ENCODE measurements around the gene DENND1A.
"Not testable (repeated sequence)": the region's sequence is repeated elsewhere in the genome, so short reads cannot be mapped to it uniquely, and the experiment has no call there.

DENND1A gene

DNA sequence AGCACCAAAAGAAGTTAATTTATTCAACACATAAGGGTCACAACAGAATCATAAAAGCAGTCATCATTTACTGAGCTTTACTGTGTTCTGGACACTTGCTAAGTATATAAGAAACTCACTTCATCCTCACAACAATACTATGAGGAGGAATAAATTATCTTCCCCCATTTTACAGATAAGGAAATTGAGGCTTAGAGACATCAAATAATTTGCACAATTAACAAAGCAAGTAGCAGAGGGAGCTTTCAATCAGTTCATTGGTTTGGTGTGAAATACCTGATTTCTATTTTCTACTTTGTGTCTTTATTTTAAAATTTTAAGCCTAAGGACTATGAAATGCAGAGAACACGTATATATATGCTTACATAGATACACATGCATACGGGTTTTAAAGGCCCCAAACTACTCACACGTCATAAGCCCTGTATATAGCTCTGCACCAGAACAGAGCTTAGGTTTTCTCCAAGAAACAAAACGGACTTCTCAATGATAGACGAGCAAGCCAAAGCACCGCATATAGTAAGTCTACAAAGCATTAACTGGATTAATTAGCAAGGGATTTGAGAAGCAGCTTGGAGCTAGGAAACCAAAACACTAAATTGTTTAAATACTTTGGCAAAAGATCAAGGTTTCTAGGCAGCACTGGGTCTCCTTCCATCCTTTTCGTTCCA lies 95.6 kb downstream of the DENND1A start:
- H3K27me3 Mint-ChIP-seq: no peaks in the 10 kb centered on the region
- H3K4me3 Mint-ChIP-seq: no peak overlapping the region
- peaks cover 13 to 17% of the 10 kb centered on the region in 2 donors for H3K9me3 Mint-ChIP-seq
- DNase-seq (no peak), ATAC-seq (no peak)
- H3K4me1 Mint-ChIP-seq: peaks cover 22% of the 10 kb centered on the region
- no peak overlapping the region for H3K27ac Mint-ChIP-seq

GRCh38 chr9:123832858-123833650 lies 96.9 kb downstream of the DENND1A start:
- DNase-seq (no peak), ATAC-seq (no peak)
- no peak overlapping the region for H3K27ac Mint-ChIP-seq
- H3K4me1 Mint-ChIP-seq: peaks cover 22% of the 10 kb centered on the region
- no peaks in the 10 kb centered on the region for H3K27me3 Mint-ChIP-seq
- peaks cover 24 to 30% of the 10 kb centered on the region in 2 donors for H3K9me3 Mint-ChIP-seq
- no peak overlapping the region for H3K4me3 Mint-ChIP-seq

DNA sequence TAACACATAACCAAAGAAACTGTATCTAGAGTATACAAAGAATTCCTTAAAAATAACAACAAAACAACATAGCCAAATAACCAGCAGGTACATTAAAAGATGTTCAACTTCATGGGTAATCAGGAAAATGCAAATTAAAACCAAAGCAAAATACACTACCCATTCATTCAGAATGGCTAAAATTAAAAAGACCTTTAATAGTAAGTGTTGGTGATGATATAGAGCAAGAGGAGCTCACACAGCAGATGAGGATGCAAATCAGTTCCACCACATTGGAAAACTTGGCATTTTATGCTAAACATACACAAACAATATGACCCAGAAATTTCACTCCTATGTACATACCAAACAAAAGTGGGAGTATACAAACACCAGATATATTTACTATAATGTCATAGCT lies 97.8 kb downstream of the DENND1A start:
- Mint-ChIP-seq H3K27ac (no peak overlapping the region), H3K9me3 (peaks cover 32 to 37% of the 10 kb centered on the region in 2 donors), H3K4me1 (peaks cover 22% of the 10 kb centered on the region), H3K4me3 (no peak overlapping the region), H3K27me3 (no peaks in the 10 kb centered on the region)
- ATAC-seq (no peak), DNase-seq (no peak)

DNA sequence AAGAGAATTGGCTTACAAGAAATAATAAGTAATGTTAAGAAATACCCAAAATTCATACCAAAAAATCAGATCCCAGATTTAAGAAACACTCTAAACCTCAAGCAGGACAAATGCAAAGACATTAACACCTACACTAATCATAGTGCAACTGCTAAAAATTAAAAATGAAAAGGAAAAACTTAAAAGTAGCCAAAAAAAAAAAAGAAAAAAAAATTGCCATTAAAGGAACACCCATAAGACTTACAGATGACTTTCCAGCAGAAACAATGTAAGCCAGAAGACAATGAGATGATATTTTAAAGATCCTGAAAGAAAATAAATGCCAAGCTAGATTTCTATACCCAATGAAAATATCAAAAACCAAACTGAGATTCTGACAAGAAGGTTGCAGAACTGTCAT lies 101.5 kb downstream of the DENND1A start:
- ATAC-seq: no peak
- no peak for DNase-seq
- Mint-ChIP-seq H3K27ac (no peak overlapping the region), H3K4me1 (peaks cover 7% of the 10 kb centered on the region), H3K27me3 (no peaks in the 10 kb centered on the region), H3K4me3 (no peak overlapping the region), H3K9me3 (peaks cover 37 to 38% of the 10 kb centered on the region in 2 donors)

GRCh38 chr9:123825342-123826060 lies 104.4 kb downstream of the DENND1A start:
- no peaks in the 10 kb centered on the region for H3K27me3 Mint-ChIP-seq
- no peak overlapping the region for H3K4me3 Mint-ChIP-seq
- no peak overlapping the region for H3K27ac Mint-ChIP-seq
- ATAC-seq (no peak), DNase-seq (no peak)
- H3K9me3 Mint-ChIP-seq: peaks cover 30 to 34% of the 10 kb centered on the region in 2 donors
- peaks cover 11% of the 10 kb centered on the region for H3K4me1 Mint-ChIP-seq

GRCh38 chr9:123823194-123823947 lies 106.6 kb downstream of the DENND1A start:
- peak overlapping the region in 1 of 2 donors; percentile 28 for H3K27ac Mint-ChIP-seq
- no peak for DNase-seq
- H3K4me3 Mint-ChIP-seq: no peak overlapping the region
- H3K4me1 Mint-ChIP-seq: peaks cover 11% of the 10 kb centered on the region
- H3K9me3 Mint-ChIP-seq: peaks cover 10 to 16% of the 10 kb centered on the region in 2 donors
- no peaks in the 10 kb centered on the region for H3K27me3 Mint-ChIP-seq
- ATAC-seq: no peak

DNA sequence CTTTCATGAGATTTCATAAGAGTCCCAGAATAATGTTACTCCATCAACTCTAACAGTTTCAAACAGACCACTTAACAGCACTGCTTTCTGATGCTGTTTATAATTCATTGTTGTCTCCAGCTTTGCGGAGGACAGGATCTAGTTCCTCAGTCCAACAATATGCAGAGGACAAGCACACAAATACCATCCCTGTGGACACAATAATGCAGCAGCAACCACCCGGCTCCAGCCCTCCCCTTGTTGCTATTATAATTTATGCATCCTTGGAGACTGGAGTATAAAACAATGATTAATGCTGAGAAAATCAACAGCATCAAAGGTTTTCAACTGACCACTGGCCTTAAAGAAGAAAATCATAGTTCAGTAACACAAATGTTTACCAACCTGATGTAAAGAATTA lies 108.3 kb downstream of the DENND1A start:
- H3K9me3 Mint-ChIP-seq: peaks cover 0 to 5% of the 10 kb centered on the region in 2 donors
- no peaks in the 10 kb centered on the region for H3K27me3 Mint-ChIP-seq
- no peak overlapping the region for H3K4me3 Mint-ChIP-seq
- DNase-seq: no peak
- H3K4me1 Mint-ChIP-seq: peaks cover 11% of the 10 kb centered on the region
- ATAC-seq: no peak
- H3K27ac Mint-ChIP-seq: no peak overlapping the region

DNA sequence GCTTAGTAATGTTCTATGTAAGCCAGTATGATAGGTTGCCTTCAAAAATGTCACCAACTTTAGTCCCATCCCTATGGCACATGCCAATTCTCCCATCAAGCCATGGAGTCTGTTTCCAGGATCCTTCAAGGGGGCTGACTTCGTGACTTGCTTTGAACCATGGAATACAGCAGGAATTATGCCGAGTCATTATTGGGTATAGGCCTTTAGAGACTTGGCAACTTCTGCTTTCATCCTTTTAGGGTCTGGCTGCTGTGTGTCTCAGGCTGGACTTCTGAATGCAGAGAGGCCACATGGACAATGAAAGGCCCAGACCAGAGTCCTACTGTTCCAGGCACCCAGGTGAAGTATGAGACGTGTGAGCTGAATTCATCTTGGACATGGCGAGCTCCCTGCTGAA lies 109.8 kb downstream of the DENND1A start:
- no peaks in the 10 kb centered on the region for H3K9me3 Mint-ChIP-seq

GRCh38 chr9:123816817-123817472 lies 113.0 kb downstream of the DENND1A start:
- Mint-ChIP-seq H3K4me3 (no peak overlapping the region), H3K27ac (no peak overlapping the region), H3K4me1 (no peaks in the 10 kb centered on the region), H3K9me3 (no peaks in the 10 kb centered on the region), H3K27me3 (no peaks in the 10 kb centered on the region)
- DNase-seq (no peak), ATAC-seq (no peak)

More for the DNA sequence above, 109.8 kb downstream of the DENND1A start:
- H3K4me3 Mint-ChIP-seq: no peak overlapping the region
- DNase-seq (no peak), ATAC-seq (no peak)
- no peaks in the 10 kb centered on the region for H3K27me3 Mint-ChIP-seq
- H3K4me1 Mint-ChIP-seq: peaks cover 11% of the 10 kb centered on the region
- H3K27ac Mint-ChIP-seq: no peak overlapping the region

DNA sequence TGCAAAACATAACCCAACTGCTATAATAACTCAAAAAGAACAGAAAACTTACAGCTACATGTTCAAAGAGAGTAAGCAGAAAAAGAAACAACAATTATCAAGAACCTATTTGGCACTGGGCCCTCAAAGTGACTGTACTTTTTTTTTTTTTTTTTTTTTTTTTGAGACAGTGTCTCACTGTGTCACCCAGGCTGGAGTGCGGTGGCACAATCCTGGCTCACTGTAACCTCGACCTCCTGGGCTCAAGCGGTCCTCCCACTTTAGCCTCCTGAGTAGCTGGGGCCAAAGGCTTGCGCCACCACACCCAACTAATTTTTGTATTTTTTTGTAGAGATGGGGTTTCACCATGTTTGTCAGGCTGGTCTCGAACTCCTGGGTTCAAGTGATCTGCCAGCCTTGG lies 114.1 kb downstream of the DENND1A start:
- H3K27me3 Mint-ChIP-seq, ATAC-seq, H3K4me1 Mint-ChIP-seq, DNase-seq, H3K9me3 Mint-ChIP-seq, H3K27ac Mint-ChIP-seq, H3K4me3 Mint-ChIP-seq: not testable (repeated sequence)

- Mint-ChIP-seq H3K9me3 (no peaks in the 10 kb centered on the region), H3K4me3 (no peak overlapping the region)
Observed at GRCh38 chr9:123814496-123814895, 115.4 kb downstream of the DENND1A start.

DNA sequence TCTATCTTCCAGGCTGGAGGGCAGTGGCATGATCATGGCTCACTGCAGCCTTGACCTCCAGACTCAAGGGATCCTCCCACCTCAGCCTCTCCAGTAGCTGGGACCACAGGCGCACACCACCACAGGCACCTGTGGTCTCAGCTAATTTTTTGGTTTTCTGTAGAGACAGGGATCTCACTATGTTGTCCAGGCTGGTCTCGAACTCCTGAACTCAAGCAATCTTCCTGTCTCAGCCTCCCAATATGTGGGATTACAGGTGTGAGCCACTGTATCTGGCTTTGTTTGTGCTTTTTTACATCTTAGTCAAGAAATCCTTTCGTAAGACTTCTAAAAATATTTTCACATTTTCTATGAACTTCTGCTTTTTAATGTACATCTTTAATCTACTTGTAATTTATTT lies 116.9 kb downstream of the DENND1A start:
- no peak for ATAC-seq
- Mint-ChIP-seq H3K27me3 (no peaks in the 10 kb centered on the region), H3K9me3 (no peaks in the 10 kb centered on the region), H3K27ac (no peak overlapping the region), H3K4me3 (no peak overlapping the region), H3K4me1 (no peaks in the 10 kb centered on the region)
- no peak for DNase-seq

More at GRCh38 chr9:123814496-123814895, 115.4 kb downstream of the DENND1A start:
- H3K27ac Mint-ChIP-seq: no peak overlapping the region
- ATAC-seq: no peak
- DNase-seq: no peak
- no peaks in the 10 kb centered on the region for H3K27me3 Mint-ChIP-seq
- H3K4me1 Mint-ChIP-seq: no peaks in the 10 kb centered on the region

- no peak overlapping the region for H3K4me3 Mint-ChIP-seq
- no peaks in the 10 kb centered on the region for H3K4me1 Mint-ChIP-seq
- no peaks in the 10 kb centered on the region for H3K27me3 Mint-ChIP-seq
- DNase-seq (no peak), ATAC-seq (no peak)
- no peaks in the 10 kb centered on the region for H3K9me3 Mint-ChIP-seq
- no peak overlapping the region for H3K27ac Mint-ChIP-seq
Observed at GRCh38 chr9:123807251-123807650, 122.7 kb downstream of the DENND1A start.

DNA sequence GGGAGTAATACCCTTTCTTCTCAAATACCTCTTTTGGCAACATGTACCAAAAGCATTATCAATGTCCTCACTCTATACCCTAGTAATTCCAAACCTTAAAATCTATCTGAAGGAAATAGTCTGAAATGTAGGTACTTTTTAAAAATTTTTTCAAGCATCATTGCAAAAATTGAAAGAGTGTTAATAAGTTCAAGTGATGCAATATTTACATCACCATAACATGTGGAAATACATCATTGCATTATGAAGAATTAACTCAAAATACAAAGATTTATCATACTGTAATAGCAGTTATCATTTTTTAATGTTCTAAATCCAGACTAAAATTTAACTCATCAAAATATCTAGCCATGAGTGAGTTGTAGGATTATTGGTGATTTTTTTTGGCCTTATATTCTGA lies 123.1 kb downstream of the DENND1A start:
- DNase-seq (no peak), ATAC-seq (no peak)
- no peak overlapping the region for H3K27ac Mint-ChIP-seq
- no peaks in the 10 kb centered on the region for H3K27me3 Mint-ChIP-seq
- no peaks in the 10 kb centered on the region for H3K9me3 Mint-ChIP-seq
- H3K4me1 Mint-ChIP-seq: no peaks in the 10 kb centered on the region
- no peak overlapping the region for H3K4me3 Mint-ChIP-seq

GRCh38 chr9:123798195-123798594 lies 131.7 kb downstream of the DENND1A start:
- H3K4me3 Mint-ChIP-seq: no peak overlapping the region
- H3K9me3 Mint-ChIP-seq: no peaks in the 10 kb centered on the region
- peaks cover 17% of the 10 kb centered on the region for H3K4me1 Mint-ChIP-seq
- no peak for ATAC-seq
- no peaks in the 10 kb centered on the region for H3K27me3 Mint-ChIP-seq
- no peak for DNase-seq
- no peak overlapping the region for H3K27ac Mint-ChIP-seq
